ENCODE results near the gene SLC39A11.
"Not testable (repeated sequence)": the region's sequence is repeated elsewhere in the genome, so short reads cannot be mapped to it uniquely, and the experiment has no call there.

The SLC39A11 gene

GRCh38 chr17:72953621-72954020 lies 138.9 kb downstream of the SLC39A11 start:
- DNase-seq (ENCODE audit: low read depth in 3 of 3, low spot score in 1 of 3) = no peak

- no peak for DNase-seq (ENCODE audit: low read depth in 3 of 3, low spot score in 1 of 3)
These were observed 139.7 kb downstream of the SLC39A11 start for GRCh38 chr17:72952641-72953315.

- no peak for DNase-seq (ENCODE audit: low read depth in 3 of 3, low spot score in 1 of 3)
These were observed 140.3 kb downstream of the SLC39A11 start for GRCh38 chr17:72952220-72952619.

GRCh38 chr17:72950242-72950931 lies 142.1 kb downstream of the SLC39A11 start:
- DNase-seq (ENCODE audit: low read depth in 3 of 3, low spot score in 1 of 3) = no peak

GRCh38 chr17:72948115-72948514 lies 144.4 kb downstream of the SLC39A11 start:
- no peak for DNase-seq (ENCODE audit: low read depth in 3 of 3, low spot score in 1 of 3)

- no peak for DNase-seq (ENCODE audit: low read depth in 3 of 3, low spot score in 1 of 3)
These were observed 145.0 kb downstream of the SLC39A11 start for GRCh38 chr17:72947475-72947874.

- DNase-seq (ENCODE audit: low read depth in 3 of 3, low spot score in 1 of 3) = no peak
These were observed 145.8 kb downstream of the SLC39A11 start for GRCh38 chr17:72946696-72947095.

- no peak for DNase-seq (ENCODE audit: low read depth in 3 of 3, low spot score in 1 of 3)
These were observed 146.3 kb downstream of the SLC39A11 start for GRCh38 chr17:72946156-72946555.

- no peak for DNase-seq (ENCODE audit: low read depth in 3 of 3, low spot score in 1 of 3)
These were observed 147.0 kb downstream of the SLC39A11 start for GRCh38 chr17:72945473-72945872.

- no peak for DNase-seq (ENCODE audit: low read depth in 3 of 3, low spot score in 1 of 3)
These were observed 148.4 kb downstream of the SLC39A11 start for GRCh38 chr17:72943826-72944689.

GRCh38 chr17:72942579-72942978 lies 149.9 kb downstream of the SLC39A11 start:
- DNase-seq (ENCODE audit: low read depth in 3 of 3, low spot score in 1 of 3) = no peak

GRCh38 chr17:72940496-72940895 lies 152.0 kb downstream of the SLC39A11 start:
- DNase-seq (ENCODE audit: low read depth in 3 of 3, low spot score in 1 of 3) = no peak

GRCh38 chr17:72938482-72938881 lies 154.0 kb downstream of the SLC39A11 start:
- DNase-seq (ENCODE audit: low read depth in 3 of 3, low spot score in 1 of 3) = no peak

- no peak for DNase-seq (ENCODE audit: low read depth in 3 of 3, low spot score in 1 of 3)
These were observed 154.8 kb downstream of the SLC39A11 start for GRCh38 chr17:72937707-72938106.

- not testable (repeated sequence) for DNase-seq (ENCODE audit: low read depth in 3 of 3, low spot score in 1 of 3)
These were observed 155.2 kb downstream of the SLC39A11 start for GRCh38 chr17:72937254-72937653.

GRCh38 chr17:72935984-72936383 lies 156.5 kb downstream of the SLC39A11 start:
- no peak for DNase-seq (ENCODE audit: low read depth in 3 of 3, low spot score in 1 of 3)

- no peak for DNase-seq (ENCODE audit: low read depth in 3 of 3, low spot score in 1 of 3)
These were observed 157.6 kb downstream of the SLC39A11 start for GRCh38 chr17:72934927-72935326.

GRCh38 chr17:72931635-72932034 lies 160.9 kb downstream of the SLC39A11 start:
- DNase-seq (ENCODE audit: low read depth in 3 of 3, low spot score in 1 of 3) = no peak

- DNase-seq (ENCODE audit: low read depth in 3 of 3, low spot score in 1 of 3) = no peak
These were observed 161.3 kb downstream of the SLC39A11 start for GRCh38 chr17:72931163-72931562.

- DNase-seq (ENCODE audit: low read depth in 3 of 3, low spot score in 1 of 3) = no peak
These were observed 162.5 kb downstream of the SLC39A11 start for GRCh38 chr17:72930031-72930430.

GRCh38 chr17:72928454-72929136 lies 163.9 kb downstream of the SLC39A11 start:
- no peak for DNase-seq (ENCODE audit: low read depth in 3 of 3, low spot score in 1 of 3)

All from stimulated activated CD4-positive, alpha-beta T cell treated with anti-CD3 and anti-CD28 coated beads, TNF-alpha, amount 100 ng/mL, for 1 hour (primary cell).